ENCODE data around the gene TOMM34.

Gene TOMM34

DNA sequence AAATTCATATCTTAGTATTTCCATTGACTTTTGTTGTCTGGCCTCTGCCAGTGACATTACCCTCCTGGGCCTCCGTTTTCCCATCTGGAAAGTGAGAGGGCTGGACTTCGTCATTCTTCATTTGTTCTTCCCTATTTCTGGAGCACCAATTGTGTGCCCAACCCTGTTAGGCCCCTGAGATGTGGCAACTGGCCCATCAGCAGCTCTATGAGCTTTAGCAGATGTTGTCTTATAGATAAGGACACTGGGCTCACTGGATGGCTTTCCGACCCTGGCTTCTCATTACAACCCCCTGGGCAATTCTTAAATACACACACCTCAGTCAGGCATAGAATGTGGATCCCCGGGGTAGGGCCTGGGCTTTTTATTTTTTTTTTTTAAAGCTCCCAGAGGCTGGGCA, 35.7 kb downstream of the TOMM34 start:
- DNase-seq = no peak

DNA sequence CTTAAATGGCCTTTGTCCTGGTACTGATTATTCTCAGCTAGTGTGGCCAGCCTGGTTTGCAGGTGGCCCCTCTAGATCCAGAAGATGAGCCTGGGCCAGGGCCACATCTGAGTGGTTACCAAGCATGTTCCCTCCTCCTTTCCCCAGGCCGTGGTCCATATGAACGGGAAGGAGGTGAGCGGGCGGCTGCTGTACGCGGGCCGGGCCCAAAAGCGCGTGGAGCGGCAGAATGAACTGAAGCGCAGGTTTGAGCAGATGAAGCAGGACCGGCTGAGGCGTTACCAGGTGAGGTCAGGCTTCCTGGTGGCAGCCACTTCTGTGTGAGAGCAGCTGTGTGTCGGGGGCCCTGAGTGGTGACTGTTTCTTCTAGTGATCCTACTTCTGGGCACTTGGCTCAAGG, 38.8 kb downstream of the TOMM34 start:
- DNase-seq = no peak

DNA sequence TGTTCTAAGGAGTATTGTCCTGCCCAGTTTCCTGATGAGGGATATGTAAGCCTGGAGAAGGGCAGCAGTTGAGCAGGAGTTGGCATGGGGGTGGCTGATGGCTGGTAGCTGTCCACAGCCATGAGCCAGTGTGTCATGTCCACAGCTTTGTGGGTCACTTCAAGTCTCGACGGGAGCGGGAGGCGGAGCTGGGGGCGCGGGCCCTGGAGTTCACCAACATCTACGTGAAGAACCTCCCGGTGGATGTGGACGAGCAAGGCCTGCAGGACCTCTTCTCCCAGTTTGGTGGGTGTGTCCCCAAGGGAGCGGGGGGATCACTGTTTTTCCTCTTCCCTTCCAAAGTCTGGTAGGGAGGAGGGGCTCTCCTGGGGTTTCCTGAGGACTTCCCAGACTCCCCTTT, 41.4 kb downstream of the TOMM34 start:
- no peak for DNase-seq

DNA sequence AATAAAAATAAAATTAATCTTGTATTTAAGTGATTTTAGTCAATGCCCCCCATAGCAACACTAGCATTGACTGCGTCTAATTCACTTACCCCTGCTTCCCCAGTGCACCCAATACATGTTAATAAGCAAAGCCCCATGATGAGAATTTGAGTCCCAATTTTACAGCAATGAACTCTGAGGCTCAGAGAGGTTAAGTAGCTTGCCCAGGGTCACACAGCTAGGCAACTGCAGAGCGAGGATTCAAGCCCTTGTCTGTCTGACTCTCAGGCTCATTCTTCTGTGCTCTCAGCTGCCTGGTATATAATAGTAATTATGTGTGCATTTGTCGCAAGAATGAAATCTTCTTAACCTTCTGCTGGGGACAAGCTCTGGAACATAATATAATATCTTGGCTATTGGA, 41.9 kb downstream of the TOMM34 start:
- no peak for DNase-seq

DNA sequence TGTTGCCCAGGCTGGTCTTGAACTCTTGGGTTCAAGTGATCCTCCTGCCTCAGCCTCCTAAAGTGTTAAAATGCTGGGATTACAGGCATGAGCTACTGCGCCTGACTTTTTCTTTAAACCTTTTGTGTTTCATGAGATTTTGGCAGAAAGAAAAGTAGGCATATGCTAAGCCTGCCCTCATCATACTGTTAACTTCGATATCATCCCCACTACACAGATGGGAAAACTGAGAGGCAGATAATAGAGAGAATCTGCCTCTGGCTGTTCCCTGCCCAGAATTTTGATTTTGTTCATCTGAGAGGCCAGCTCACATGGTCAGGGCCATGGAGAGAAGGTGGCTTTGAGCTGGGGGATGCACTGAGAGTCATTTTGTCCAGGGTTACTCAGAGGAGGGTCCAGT, 42.8 kb downstream of the TOMM34 start:
- no peak for DNase-seq

DNA sequence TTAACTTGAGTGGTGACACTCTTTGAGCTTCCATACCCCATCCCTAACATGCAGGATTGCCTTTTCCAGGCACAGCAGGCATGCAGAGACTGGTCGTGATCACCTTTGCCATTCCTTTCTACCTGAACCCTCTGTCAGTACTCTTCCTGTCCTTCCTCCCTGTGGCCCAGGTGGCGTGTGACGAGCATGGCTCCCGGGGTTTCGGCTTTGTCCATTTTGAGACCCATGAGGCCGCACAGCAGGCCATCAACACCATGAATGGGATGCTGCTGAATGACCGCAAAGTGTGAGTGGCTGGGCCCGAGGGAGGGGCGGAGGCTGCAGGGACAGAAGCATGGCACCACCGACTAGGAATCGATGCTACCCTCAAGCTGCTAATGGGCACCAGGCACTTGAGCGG, 43.6 kb downstream of the TOMM34 start:
- DNase-seq = no peak

DNA sequence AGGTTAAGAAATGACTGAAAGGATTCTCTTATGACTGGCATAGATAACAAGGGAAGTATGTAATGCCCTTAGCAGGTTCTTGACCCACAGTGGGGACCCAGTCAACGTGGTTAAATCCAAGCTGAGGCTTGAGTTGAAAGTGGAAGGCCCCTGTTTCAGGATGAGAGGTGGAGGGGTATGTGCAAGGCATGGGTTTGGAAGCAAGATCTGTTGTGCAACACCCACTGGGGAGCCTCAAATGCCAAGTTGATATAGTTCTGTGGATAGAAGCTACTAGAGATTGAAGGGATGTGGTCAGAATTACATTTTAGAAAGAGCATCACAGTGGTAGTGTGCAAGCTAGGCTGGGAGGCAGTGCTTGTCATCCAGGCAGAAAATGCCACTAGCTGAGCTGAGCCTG, 45.3 kb downstream of the TOMM34 start:
- DNase-seq = no peak

DNA sequence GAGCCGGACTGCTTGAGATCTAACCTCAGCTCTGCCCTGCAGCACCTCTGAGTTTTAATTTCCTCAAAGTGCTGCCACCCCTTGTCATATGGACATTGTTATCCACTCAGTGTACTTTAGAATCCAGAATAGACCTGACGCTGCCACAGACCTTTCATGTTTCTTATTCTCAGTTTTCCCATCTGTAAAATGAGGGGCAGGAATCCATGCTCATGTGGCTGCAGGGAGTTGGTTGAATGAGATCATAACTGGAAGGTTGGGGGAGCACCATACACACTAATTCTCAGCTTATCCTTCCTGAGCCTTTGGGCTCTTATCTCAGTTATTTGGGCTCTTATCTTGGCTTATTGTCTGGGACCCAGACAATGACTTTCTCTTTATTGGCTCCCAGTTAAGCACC, 48.0 kb downstream of the TOMM34 start:
- DNase-seq = no peak

DNA sequence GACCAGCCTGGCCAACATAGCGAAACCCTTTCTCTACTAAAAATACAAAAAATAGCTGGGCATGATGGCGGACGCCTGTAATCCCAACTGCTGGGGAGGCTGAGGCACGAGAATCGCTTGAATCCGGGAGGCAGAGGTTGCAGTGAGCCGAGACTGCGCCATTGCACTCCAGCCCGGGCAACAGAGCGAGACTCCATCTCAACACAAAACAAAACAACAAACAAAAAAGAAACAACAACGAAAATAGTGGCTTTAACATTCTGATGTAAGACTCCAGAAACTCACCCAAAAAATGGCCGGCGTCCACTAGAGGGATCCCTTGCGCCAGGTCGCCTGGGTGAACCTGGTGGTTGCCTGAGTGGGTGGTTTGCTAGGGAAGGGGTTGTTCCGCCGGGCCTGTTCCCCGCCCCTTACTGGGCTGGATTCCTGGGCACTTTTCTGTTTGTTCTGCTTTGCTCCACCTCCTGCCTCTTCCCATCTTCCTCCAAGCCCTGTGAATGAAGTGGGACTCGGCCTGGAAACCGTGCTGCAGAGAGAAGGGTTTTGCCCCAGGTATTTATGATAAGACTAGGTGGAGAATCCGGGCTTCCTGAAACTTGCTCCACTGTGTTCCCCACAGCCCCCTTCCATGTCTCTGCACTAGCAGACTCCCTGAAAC, 48.8 kb downstream of the TOMM34 start:
- peak; percentile 81 for DNase-seq

DNA sequence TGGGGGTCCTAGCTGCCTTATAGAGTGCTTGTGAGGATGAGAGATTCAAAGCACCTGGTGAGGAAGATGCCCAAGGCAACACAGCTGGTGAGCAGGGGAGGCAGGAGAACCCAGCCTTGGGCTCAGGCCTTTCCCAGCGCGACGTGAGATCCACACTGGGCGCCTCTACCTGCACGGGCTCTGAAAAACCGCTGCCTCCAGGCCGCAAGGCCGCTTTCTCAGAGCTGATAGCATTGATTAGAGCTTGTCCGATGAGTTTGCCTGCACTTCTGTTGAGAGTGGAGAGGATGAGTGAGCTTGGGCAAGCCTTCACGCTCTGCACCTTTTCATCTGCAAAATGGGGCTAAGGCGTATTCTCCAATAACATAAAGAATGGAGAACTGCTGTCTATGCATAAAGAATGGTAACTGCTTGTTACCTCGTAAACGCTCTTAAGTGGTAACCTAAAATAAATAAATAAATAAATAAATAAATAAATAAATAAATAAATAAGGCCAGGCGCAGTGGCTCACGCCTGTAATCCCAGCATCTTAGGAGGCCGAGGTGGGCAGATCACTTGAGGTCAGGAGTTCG, 49.4 kb downstream of the TOMM34 start:
- DNase-seq = no peak

DNA sequence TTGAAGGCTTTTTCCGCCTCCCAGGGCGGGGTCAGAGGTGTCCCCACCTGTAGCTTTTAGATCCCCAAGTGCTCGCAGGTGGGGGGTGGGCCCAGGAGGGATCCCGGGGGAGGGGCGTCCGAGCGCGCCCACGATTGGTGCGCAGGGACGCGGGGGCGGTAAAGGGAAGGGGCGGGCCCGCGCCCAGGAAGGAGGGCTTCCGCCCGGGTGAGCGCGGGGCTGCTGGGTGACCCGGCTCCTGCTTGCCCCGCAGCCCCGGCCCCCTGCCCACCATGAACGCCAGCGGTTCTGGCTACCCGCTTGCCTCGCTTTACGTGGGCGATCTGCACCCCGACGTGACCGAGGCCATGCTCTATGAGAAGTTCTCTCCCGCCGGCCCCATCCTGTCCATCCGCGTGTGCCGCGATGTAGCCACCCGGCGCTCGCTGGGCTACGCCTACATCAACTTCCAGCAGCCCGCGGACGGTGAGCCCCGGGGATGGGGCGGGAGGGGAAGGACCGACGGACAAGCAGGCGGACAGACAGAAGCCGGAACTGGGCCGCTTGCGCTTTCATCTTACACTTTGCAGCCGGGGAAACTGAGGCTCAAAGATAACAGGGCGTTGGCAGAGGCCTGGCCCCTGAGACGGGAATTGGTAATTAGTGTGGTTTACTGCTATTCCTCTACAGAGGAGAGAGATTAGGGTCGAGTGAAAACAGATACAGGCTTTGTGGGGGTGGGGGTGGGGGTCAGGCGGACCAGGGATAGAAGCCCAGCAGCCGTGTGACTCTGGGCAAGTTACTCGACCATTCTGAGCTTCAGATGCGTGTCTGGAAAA, 50.1 kb downstream of the TOMM34 start, which contains the start of gene PABPC1L:
Gene PABPC1L, plus strand, starts transcription at position 189 of the 818 bp plus-strand sequence. Its CDS starts 84 bp downstream, at position 273.
- DNase-seq = peak; percentile 91

DNA sequence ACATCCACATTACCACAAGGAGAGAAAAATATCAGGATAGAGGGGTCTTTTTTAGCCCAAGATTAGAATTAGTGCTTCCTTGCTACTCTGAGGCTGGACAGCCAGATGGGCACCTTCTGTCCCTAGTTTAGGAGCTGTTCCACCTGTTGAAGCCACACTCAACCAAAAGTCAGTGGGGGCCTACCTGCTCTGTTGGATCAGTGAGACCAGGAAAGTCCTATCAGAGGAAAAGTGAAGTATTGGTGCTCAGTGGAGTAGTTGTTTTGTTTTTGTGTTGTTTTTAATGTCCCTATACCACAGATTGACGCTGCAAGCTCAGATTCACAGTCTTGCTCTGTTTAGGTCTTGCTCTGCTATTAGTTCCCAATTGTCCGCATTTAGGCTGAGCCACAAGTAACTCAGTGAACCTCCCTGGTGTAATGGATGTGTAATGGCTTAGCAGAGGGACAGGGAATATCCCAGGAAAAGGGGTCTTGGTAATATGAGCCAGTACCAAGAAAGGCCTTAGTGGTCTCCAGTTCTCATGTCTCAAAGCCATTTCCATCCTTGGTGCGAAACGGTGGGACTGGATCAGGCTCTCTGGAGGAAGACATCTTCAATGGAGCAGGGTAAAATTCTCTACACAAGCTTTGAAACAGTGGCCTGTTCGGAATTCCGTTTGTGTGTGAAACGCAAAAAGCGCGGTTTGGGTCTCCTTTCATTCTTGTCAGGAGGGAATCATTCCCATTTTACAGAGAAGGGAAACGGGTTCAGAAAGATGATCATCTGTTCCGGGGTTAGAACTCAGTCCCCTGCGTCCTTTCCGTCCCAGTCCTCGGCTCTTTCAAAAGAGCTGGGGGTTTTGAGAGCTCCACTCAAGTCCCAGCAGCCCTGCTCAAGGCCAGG, 51.0 kb downstream of the TOMM34 start:
- DNase-seq = no peak

DNA sequence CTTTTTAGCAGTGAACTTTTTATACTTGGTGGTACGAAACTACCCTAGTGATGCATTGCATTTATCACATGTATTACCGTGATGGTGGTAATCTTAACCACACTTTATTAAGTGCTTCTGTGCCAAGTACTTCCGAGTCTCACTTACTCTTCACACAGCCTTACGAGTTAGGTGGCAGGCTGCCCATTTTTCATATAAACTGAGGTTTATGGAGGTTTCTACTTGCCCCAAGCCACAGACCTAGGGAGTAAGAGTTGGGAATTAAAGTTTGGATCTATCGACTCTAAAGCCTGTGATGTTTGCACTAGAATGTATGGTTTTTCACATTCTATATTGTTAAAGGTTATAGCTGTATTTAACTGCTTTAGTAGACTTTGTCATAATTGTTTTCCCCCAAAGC, 55.8 kb downstream of the TOMM34 start:
- DNase-seq = no peak

DNA sequence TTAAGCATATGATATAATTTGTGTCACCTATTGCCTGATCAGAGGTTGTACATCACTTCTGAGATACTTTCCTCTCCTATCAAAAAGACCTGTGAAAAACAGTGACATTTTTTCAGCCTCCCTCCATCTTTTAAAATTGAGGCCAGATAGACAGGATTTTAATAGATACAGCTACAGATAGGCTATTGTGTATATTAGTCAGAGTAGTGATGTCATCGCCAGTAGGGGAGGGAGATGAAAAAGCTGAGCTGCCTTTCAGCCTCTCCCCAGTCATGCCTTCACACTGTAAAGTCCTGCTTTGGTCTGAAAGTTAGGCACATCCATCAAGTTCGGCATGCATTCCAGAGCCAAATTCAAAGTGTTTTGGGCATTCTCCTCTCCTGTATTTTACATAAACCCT, 58.2 kb downstream of the TOMM34 start:
- no peak for DNase-seq

DNA sequence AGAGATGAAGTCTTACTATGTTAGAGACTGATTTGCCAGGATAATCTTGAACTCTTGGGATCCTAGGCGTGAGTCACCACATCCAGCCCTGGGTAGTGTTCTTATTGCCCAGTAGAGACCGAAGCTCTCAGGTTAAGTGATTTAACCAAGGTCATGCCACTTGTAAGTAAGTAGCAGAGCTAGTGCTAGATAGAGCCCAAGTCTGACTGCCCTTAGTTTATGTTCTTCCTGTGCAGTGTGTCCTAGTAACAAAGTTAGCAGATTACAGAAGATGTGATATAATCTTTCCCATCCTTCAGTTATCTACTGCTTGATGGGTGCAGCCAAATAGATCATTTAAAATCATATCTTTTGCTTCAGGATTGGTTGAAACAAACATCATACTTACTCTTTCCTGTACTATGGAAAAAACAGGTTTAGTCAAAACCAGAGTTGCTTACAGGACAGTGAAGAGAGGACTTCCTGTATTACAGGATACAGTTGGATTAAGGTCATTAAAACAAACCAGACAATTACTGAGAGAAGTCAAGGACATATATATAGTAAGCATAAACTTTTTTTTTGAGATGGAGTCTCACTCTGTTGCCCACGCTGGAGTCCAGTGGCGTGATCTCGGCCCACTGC, 59.9 kb downstream of the TOMM34 start:
- DNase-seq = no peak

DNA sequence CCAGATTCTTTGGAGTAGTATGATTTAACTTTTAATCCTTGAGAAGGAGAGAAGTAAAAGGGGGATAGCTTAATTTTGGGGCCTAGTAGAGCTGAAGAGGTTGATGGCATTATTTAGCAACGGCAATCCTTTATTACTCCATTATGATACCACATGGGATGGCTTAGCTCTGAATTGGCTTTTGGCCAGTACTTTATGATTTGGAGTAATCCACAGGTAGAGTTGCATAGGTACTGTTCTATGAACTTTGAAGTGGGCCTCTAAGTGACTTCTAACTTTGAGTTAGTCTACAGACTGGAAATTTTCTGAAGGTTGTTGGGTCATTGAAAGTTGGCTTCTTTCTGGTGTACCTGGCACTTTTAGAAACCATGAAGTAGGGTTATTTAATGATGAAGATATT, 63.1 kb downstream of the TOMM34 start:
- DNase-seq = no peak

DNA sequence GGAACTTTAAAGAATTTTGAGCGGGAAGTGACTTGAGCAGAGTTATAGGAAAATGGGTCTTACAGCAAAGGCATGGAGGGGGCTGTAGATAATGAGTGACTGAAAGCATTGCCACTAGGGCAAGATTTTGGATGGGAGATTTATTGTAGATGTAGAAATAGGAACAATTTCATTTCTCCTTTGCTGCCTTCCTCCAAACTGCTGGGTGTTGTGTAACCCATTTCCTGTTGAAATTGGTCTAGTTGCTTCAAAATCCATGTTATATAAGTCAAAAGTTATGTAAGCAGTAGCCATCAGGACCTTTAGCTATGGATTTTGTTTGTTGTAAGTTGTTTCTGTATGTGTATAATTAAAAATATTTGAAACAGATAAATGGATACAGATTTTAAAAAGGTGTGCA, 63.6 kb downstream of the TOMM34 start:
- DNase-seq = no peak

DNA sequence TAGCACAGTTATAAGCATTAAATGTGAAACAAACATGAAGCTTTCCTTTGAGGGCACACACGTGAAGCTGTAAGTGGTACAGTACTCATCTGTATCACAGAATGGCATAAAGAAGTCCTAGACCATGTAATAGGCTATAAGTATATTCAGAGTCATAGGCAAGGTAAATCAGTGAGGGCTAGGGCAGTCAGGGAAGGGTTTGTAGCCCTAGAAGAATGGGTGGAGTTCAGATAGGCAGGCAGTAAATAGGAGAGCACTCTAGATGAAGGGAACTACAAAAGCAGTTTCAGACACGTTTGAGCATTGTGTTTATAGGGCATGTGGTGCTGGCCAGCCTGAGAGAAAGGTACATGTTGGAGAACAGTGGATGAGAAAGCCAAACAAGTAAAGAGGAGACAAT, 65.2 kb downstream of the TOMM34 start:
- no peak for DNase-seq

Measured in activated effector memory CD4-positive, alpha-beta T cell treated with anti-CD3 and anti-CD28 coated beads, Interleukin-2, amount 50 U/mL, for 16 hours (primary cell).